ENCODE data around the gene SLC35F6.
"Not testable (repeated sequence)": the region's sequence is repeated elsewhere in the genome, so short reads cannot be mapped to it uniquely, and the experiment has no call there.

SLC35F6 gene

DNA sequence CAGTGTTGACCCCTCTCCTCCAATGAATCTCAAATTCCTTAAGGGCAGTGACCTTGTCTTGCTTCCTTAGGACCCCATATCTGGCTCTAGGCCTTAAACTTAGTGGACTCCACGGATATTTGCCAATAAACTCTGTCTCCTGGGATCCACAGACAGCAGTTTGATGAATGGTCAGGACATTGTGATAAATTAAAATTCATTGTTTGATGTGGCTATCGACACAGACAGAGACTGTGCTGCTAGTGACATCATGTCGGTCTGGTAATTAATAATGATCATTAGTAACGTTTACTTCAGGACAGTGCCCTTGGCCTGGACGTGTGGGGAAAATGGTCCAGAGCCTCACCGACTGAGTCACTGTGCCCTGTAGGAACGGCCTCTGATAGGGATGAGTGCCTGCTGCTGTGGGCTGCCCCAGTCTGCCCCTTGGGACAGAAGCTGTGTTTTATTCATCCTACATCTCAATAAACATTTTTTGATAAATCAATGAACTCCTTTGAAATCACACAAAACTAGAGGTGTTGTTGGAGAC lies 5.2 kb upstream of the SLC35F6 start:
- DNase-seq: no peak

DNA sequence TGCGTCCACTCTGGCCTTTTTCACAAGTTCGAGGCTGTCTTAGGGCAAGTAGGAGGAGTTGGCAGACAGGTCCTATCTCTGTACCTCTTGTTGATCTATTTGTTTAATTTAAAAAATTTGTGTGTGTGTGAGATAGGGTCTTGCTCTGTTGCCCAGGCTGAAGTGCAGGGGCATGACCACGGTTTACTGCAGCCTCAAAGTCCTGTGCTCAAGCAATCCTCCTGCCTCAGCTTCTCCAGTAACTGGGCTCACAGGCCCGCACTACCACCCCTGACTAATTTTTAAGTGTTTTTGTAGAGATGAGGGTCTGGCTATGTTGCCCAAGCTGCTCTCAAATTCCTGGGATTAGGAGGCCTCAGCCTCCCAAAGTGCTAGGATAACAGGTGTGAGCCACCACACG lies 4.2 kb upstream of the SLC35F6 start:
- no peak for DNase-seq

DNA sequence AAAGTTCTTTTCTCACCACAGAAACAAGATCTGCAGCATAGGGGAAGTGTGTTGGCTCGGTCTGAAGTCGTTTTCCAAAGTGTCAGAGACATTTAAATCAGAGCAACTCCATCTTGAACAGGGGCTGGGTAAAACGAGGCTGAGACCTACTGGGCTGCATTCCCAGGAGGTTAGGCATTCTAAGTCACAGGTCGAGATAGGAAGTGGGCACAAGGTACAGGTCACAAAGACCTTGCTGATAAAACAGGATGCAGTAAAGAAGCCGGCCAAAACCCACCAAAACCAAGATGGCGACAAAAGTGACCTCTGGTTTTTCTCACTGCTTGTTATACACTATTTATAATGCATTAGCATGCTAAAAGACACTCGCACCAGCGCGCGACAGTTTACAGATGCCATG lies 3.1 kb upstream of the SLC35F6 start:
- DNase-seq: not testable (repeated sequence)

DNA sequence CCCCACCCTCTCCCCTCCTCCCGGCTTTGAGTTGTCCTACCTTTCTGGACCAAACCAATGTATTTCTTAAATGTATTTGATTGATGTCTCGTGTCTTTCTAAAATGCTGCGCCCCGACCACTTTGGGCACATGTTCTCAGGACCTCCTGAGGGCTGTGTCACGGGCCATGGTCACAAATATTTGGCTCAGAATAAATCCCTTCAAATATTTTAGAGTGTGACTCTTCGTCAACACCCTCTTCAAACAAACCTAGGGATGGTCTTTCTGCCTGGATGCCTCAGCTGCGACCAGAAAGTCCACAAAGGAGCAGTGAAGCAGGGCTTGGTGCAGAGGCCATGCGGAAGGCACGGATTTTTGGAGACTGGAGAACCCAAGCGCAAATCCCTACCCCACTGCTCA lies 1.1 kb upstream of the SLC35F6 start:
- no peak for DNase-seq

DNA sequence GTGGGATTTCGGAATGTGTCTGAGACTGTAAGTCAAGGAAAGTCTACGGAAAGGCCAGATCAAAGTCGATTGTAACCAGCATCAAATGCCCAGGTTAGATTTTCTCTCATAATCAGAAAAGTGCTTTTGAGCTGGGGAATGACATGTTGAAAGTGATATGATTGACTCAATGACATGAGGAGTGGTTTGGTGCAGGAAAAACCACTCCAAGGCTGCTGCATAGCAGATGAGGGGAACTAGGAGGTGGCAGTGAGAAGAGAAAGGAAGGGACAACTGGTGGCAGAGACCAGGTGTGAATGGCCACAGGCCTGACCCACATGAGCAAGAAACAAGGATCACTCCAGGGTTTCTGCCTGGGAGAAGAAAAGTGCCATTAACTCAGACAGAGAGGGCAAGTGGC lies 822 bp downstream of the SLC35F6 start:
- DNase-seq: no peak

DNA sequence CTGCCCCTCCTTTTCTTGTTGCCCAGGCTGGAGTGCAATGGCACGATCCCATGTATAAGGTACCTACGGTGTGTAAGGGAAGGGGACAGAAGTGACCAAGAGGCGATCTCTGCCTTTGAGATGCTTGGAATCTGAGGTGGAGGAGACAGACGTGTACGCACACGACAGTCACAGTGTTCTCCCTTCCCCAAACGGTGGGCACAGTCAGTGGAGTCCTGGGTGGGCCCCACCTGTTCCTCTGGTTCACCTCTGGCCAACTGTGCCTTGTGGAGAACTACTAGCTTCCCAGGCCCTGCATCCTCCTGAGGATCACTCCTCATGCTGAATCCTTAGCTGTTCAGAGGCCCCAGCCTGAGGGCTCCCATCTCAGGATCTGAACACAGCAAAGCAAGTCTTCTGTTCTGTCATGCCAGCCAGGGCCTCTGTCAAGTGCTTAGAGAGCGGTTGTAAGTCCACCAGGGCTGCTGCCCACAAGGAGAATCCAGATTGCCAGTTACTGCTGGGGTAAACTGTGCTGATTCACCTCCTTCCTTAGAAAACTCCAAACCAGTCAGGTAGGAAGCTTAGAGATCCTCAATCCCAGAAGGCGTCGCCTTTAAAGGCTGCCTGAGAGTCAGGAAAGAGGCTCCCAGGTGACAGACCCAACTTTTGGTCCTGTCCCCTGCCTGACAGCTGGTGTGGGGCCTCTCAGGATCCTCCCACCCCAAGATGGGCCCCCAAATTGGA lies 1.6 kb downstream of the SLC35F6 start:
- DNase-seq: no peak

DNA sequence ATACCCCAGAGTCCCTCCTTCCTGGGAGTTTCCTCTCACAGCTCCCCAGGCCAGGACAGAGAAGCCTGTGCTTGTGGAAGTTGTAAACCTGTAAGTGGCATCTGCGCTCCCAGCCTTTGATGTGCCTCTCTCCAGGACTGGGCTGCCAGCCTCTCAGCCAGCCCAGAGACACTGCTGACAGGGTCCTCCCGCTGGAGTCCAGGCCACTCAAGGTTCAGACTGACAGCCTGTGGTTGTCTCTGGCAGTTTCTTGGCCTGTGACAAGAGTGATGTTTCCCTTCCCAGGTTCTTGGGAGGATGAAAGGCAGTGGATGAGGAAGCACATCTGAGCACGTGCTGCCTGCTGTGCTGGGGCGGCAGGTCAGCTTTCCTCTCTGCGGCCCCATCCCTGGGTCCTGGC lies 3.0 kb downstream of the SLC35F6 start:
- no peak for DNase-seq

DNA sequence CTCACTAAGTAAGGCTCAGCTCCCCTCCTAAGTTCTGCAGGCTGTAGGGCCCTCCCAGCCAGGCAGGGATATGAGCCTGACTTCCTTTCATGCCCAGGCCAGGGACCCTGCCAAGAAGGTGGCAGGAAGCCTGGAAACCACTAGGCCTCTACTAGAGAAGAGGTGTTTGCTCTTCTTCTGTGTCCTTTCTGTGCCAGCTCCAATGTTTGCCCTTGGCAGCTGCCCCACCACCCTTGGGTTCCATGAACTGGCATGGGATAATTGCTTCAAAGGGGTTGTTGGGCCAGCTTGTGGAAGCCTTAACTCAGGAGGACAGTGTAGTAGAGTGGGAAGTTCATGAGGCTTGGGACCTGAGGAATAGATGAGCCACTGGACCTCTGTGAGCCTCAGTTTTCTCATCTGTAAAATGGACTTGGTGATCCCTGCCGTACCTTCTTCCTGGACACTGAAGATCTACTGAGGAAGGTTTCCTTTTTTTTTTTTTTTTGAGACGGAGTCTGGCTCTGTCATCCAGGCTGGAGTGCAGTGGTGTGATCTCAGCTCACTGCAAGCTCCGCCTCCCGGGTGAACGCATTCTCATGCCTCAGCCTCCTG lies 3.9 kb downstream of the SLC35F6 start:
- no peak for DNase-seq

DNA sequence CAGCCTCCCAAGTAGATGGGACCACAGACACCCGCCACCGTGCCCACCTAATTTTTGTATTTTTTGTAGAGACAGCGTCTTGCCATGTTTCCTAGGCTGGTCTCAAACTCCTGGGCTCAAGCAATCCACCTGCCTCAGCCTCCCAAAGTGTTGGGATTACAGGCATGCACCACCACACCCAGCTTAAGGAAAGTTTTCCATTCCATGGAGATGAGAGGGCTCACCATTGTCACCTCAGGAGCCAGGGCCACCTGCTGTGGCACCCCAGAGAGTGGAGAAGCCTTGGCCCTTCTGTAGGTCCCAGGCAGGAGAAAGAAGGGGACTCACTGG lies 4.6 kb downstream of the SLC35F6 start:
- DNase-seq: no peak

DNA sequence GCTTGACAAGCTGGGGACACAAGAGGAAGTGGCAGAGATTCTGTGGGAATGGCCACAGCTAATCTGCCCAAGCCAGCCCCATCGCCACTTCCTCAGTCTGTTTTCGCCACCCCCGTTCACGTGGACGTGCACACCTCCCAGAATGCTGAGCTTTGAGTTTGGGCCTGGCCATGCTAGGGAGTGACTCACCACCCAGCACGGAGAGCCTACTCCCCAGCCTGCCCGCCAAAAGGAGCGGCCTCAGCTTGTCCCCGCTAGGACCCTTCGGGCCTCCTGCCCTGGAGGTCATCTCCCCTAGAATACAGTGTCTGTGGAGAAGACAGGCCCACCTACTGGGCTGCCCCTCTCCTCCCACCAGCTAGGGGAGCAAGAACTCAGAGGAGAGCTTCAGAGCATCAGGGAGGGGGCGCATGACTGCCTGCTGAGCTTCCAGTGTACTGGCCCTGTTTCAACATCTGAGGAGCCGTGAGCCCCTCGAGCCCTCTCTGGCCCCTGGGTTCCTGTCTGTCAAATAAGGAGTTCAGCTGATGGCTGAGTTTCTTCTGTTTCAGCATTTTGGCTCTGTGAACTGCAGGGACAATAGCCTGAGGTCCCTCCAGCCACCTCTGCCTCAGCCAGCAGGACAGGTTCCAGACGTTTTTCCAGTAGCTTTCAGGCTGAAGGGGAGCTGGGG lies 5.1 kb downstream of the SLC35F6 start:
- DNase-seq: no peak

DNA sequence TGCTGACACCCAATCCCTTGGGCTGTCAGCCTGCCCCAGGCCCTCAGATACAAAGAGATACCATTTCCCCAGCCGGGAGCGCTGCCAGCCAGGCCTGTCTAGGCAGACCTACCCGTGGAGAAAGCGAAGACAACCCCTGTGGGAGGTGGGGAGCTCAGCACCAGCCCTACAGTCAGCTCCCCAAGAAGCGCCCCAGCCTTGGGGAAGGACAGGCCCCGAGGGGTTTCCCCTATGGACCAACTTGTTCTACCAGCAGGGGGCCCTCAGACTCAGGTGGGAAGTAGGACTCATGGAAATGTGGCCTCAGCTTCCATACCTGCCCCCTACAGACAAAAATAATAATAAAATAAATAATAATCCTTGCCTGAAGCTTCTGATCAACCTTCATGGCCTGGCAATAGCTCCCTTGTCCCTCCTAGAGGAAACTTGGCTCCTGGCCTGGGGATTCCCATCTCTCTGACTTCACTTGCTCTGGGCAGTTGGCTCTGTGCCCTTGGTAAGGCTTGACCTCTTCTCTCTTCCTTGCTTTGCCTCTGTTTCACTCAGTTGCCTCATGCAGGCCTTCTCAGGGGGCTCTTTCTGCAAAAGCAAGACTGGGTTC lies 7.0 kb downstream of the SLC35F6 start:
- no peak for DNase-seq

DNA sequence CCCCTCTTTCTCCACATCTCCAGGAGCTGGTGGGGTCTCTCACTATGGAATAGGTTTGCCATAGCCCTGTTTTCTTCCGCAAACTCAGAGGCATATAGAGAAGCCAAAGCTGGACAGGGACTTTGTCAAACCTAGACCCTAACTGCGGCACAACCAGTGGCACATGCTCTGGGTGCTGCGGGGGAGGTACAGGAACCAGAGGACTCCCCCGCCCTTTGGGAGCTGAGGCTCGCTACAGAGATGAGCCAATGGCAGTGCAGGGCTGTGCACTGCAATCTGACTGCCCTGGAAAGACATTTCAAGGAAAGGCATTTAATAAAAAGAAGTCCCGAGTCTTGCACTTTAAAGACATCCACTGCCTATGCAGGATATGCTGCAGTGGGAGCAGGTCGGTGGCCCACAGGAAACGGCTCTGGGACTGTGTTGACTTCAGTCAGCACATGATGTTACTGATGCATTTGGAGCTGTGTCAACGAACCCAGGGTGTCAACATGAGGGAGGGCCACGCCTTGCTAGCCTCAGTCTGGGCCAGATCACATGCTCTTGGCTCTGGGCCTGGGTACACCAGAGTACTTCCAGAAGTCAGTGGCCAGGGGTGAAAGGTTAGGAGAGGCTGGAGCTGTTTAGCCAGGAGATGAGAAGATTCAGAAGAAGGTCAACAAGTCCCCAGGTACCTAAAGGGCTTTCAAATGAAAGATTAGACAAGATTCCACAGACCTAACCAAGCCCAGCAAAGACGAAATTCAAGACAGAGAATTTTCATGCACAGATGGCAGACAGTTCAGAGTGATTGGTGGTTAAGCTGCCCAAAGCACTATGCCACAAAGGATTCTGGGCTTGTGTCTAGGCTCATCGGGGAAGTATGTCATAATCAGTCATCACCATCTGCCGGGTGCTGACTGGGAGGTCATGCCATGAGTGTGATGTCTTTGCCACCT lies 8.2 kb downstream of the SLC35F6 start:
- peak; percentile 47 for DNase-seq

DNA sequence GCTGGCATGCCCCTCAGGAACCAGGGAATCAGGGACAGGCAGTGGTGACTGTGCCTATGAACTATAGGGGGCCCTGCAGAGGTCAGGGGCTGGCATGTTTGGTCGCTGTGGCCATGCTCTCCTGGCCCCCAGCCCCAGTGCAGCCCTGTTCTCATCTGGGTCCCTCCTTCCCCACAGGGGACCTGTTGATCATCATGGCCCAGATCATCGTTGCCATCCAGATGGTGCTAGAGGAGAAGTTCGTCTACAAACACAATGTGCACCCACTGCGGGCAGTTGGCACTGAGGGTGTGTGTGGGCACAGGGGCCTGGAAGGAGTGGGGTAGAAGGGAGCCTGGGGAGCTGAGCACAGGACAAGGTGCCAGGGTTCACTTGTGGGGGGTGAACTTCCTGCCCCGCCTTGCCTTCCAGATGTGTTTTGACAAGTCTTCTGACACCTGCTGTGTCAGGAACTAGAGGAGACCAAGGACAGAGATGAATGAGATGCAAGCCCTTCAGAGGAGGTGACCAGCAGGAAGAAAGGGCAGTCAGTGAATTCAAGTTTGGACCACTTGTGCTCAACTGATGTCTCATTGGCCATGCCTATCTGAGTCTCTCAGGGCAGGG lies 12.2 kb downstream of the SLC35F6 start:
- no peak for DNase-seq

DNA sequence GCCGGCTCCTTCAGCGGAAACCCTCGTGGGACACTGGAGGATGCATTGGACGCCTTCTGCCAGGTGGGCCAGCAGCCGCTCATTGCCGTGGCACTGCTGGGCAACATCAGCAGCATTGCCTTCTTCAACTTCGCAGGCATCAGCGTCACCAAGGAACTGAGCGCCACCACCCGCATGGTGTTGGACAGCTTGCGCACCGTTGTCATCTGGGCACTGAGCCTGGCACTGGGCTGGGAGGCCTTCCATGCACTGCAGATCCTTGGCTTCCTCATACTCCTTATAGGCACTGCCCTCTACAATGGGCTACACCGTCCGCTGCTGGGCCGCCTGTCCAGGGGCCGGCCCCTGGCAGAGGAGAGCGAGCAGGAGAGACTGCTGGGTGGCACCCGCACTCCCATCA lies 14.0 kb downstream of the SLC35F6 start:
- DNase-seq: no peak

DNA sequence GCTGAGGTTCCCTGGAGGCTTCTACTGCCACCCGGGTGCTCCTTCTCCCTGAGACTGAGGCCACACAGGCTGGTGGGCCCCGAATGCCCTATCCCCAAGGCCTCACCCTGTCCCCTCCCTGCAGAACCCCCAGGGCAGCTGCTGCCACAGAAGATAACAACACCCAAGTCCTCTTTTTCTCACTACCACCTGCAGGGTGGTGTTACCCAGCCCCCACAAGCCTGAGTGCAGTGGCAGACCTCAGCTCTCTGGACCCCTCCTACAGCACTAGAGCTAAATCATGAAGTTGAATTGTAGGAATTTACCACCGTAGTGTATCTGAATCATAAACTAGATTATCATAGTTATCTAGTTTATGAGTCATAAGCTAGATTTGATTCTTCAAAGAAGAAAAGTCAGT lies 14.4 kb downstream of the SLC35F6 start:
- no peak for DNase-seq

DNA sequence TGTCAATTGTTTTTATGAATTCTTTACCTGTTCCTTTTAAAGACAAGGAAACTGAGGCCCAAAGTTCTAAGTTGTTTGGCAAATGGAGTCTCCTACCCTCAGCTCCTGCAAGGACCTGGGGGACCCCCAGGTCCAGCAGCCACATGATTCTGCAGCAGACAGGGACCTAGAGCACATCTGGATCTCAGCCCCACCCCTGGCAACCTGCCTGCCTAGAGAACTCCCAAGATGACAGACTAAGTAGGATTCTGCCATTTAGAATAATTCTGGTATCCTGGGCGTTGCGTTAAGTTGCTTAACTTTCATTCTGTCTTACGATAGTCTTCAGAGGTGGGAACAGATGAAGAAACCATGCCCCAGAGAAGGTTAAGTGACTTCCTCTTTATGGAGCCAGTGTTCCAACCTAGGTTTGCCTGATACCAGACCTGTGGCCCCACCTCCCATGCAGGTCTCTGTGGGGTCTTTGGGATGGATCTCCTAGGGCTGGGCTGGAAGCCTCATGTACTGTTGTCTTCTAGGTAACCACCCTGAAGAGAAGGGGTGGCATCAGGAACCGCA lies 16.2 kb downstream of the SLC35F6 start:
- DNase-seq: no peak

DNA sequence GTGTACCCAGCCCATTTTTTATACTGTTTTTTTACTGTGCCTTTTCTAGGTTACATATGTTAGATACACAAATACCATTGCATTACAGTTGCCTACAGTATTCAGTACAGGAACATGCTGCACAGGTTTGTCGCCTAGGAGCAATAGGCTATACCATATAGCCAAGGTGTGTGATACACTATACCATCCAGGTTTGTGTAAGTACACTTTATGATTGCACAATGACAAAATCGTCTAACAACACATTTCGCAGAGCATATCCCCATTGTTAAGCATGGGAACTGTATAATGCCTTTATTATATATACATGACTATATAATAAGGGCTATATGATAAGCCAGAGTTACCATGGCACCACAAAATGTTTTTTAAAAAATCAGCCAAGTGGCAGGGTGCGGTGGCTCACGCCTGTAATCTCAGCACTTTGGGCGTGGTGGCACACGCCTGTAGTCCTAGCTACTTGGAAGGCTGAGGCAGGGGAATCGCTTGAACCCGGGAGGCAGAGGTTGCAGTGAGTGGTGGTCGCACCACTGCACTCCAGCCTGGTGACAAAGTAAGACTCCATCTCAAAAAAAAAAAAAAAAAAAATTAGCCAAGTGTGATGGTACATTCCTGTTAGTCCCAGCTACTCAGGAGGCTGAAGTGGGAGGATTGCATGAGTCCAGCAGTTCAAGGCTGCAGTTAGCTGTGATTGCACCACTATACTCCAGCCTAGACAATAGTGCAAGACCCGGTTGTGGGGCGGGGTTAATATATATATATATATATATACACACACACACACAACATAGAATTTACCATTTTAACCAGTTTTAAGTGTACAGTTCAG lies 19.0 kb downstream of the SLC35F6 start:
- no peak for DNase-seq

DNA sequence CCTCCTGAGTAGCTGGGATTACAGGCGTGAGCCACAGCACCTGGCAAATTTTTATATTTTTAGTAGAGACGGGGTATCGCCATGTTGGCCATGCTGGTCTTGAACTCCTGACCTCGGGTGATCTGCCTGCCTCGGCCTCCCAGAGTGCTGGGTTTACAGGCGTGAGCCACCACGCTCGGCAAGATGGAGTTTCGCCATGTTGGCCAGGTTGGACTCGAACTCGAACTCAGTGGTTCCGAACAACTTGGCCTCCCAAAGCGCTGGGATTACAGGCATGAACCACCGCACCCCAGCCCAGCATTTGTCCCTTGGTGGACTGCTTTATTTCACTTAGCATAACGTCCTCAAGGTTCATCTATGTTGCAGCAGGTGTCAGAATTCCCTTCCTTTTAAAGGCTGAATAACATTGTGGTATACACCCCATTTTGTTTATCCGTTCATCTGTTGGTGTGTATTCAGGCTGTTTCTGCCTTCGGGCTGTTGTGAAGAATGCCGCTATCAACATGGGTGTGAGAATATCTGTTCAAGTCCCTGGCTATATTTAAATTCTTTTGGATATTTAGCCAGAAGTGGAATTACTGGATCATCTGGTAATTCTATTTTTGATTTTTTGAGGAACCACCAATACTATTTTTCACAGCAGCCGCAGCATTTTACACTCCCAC lies 20.6 kb downstream of the SLC35F6 start:
- DNase-seq: no peak

DNA sequence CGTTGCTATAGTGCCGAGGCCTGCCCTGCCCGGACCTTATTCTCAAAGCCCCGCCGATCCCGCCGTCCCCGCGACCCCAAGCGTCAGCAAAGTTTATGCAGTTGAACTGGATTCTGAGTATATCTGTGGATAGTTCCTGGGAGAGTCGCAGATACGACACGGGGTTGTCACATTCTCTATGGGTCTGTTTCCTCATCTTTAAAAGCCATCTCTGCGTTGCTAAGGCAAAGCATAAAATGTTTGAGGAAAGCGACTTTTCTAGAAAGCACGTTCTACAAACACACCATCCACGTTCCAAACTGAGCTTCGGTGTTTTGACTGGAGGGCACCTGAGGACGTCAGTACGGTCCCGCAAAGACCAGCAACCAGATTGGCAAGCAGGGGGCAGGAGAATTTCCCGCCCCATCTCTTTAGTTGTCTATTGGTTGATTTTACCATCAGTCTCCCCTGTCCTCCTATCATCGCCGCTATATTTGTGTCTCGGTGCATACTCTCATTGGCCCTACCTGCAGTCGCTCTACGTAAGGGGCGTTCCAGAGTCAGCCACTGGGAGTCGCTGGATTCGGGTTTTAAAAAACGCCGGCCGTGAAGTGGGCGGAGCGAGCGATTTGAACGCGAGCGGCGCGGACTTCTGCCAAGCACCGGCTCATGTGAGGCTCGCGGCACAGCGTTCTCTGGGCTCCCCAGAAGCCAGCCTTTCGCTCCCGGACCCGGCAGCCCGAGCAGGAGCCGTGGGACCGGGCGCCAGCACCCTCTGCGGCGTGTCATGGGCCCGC lies 21.5 kb downstream of the SLC35F6 start, which contains the start of gene CENPA:
TSS of gene CENPA (plus strand) at position 626 of the 776 bp plus-strand sequence. CDS start at position 767, 141 bp downstream.
- DNase-seq: peak; percentile 98
